Diencephalon (tissue), 1 donor: Measurements from ENCODE around the gene ZNF701. TPM values are rescaled to one million over a fixed set of nuclear protein-coding genes. Genes with fewer than 3 reads are reported as not detected.

Experiments used
- small RNA-seq: library from RNA; depleted of rRNA; stranded (forward); fragments of <200 nt; gene quantifications from one replicate; pipeline ENCODE3, GENCODE V24; 2014
- total RNA-seq: library from RNA; depleted of rRNA; stranded (reverse); fragments of >200 nt; gene quantifications from one replicate; pipeline ENCODE4 v1.2.3, GENCODE V29; 2014

Gene ZNF701
- 24.7 TPM for total RNA-seq

DNA sequence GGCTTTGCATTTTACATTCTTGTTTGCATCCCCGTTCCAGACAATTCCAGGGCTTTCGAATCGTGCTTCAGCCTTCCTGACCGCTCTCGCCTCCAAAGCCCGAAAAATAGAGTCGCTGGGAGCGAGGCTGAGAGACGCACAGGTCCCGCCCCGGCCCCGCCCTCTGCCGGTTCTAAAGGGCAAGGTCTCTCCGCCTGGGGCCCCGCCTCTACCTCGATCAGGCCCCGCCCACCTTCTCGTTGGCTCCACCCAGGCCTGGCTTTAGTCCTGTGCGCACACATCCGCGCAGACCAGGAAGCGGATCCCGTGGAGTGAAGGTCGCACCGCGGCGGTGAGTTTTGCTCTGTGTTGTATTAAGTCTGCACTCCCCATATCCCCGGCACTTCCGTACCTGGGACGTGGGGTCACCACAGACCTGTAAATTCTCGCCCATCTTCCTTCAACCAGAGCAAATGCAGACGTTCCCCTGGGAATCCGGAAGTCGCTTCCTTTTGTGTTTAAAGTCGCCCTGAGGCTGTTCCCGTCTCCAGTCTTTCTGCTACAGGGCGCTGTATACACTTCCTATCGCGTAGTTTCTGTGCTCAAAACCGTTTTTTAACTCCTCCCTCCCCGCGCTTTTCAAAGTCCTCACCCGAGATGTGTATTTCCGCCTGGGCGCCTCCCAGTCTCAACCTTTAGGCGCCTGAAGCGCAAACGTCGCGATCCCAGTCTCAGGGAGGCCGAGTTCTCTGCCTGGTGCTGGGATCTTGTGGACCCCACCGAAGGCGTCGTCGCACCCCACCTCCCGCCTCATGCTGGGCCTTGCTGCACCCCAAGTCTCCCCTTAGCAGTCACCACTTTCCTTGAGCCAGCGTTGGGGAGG is at the start of gene ZNF701:
Gene ZNF701, plus strand, starts transcription at position 288 of the 862 bp plus-strand sequence. CDS start 3,861 bp downstream, outside the sequence.

GRCh38 chr19:52527134-52527955 is 42.7 kb upstream of the ZNF701 start, which contains the start of gene ZNF808:
Gene ZNF808 (plus strand): TSS chr19:52527668. CDS start chr19:52543285, 15,617 bp downstream.

Small RNA genes within 50 kb of the gene (small RNA-seq; reads per million reads assigned to genes)
- gene RPL39P34, result not detected

Other genes with a start within 250 kb of the ZNF701 start
- 21.7 TPM for gene ZNF610, start 234.0 kb upstream of the ZNF701 start, total RNA-seq
- 128 TPM for gene ZNF880, start 200.4 kb upstream of the ZNF701 start, total RNA-seq
- gene ZNF528, start 172.4 kb upstream of the ZNF701 start, total RNA-seq, result 72.9 TPM
- gene ZNF534, start 141.1 kb upstream of the ZNF701 start, total RNA-seq, result 2.8 TPM
- 32.5 TPM for gene ZNF578, start 116.7 kb upstream of the ZNF701 start, total RNA-seq
- gene ZNF808, start 42.6 kb upstream of the ZNF701 start, total RNA-seq, result 36.2 TPM
- gene ZNF83, start 68.1 kb downstream of the ZNF701 start, total RNA-seq, result 48.9 TPM
- gene ZNF611, start 164.8 kb downstream of the ZNF701 start, total RNA-seq, result 24.2 TPM
- 1.2 TPM for gene ZNF600, start 216.5 kb downstream of the ZNF701 start, total RNA-seq